Liver (tissue), 9 donors: ENCODE measurements around the gene EHD1. TPM values are rescaled to one million over a fixed set of nuclear protein-coding genes. Genes with fewer than 3 reads are reported as not detected.

Source experiments
- DNase-seq: peaks from one replicate; pipeline ENCODE4 v3.0.0-alpha.2; 2017; ENCODE audit warnings: low spot score
- H3K27ac ChIP-seq, 2 donors: one replicate each; pipeline ENCODE4 v1.7.0; 2013; ENCODE audit warnings: inconsistent platforms in 2 of 2, low read length in 2 of 2, control low read depth in 1 of 2, low read depth in 1 of 2, mild to moderate bottlenecking in 1 of 2
- H3K27me3 ChIP-seq, 4 donors: one replicate each; pipeline versions ENCODE4 v1.6.1 to v1.7.0; 2013; ENCODE audit warnings: low read length in 3 of 4, inconsistent platforms in 1 of 4, mild to moderate bottlenecking in 1 of 4, moderate library complexity in 1 of 4; ENCODE audit not compliant: control insufficient read depth in 4 of 4, insufficient read depth in 4 of 4
- H3K36me3 ChIP-seq, 4 donors: one replicate each; pipeline versions ENCODE4 v1.6.1 to v1.7.0; 2013; ENCODE audit warnings: low read length in 3 of 4, mild to moderate bottlenecking in 3 of 4, low read depth in 1 of 4, moderate library complexity in 1 of 4; ENCODE audit not compliant: control insufficient read depth in 4 of 4, insufficient read depth in 3 of 4
- H3K4me1 ChIP-seq, 4 donors: one replicate each; pipeline versions ENCODE4 v1.6.1 to v1.7.0; 2013; ENCODE audit warnings: low read length in 3 of 4, mild to moderate bottlenecking in 3 of 4, moderate library complexity in 1 of 4; ENCODE audit not compliant: control insufficient read depth in 4 of 4, insufficient read depth in 4 of 4
- H3K4me3 ChIP-seq, 3 donors: one replicate each; pipeline versions ENCODE4 v1.6.1 to v1.7.0; 2013; ENCODE audit warnings: low read length in 3 of 3, control low read depth in 1 of 3, low read depth in 1 of 3, mild to moderate bottlenecking in 1 of 3
- H3K9ac ChIP-seq, 2 donors: one replicate each; pipeline ENCODE4 v1.7.0; 2013; ENCODE audit warnings: low read length in 2 of 2, mild to moderate bottlenecking in 2 of 2, moderate library complexity in 2 of 2, control low read depth in 1 of 2, low read depth in 1 of 2
- H3K9me3 ChIP-seq, 4 donors: one replicate each; pipeline versions ENCODE4 v1.6.1 to v1.7.0; 2013; ENCODE audit warnings: low read length in 3 of 4; ENCODE audit not compliant: control insufficient read depth in 4 of 4
- EGR1 ChIP-seq, 2 donors: IDR thresholded peaks; 2 replicates each; pipeline ENCODE4 v1.6.1; 2016 to 2018; ENCODE audit warnings: antibody characterized with exemption in 2 of 2, low read depth in 2 of 2
- FOXA1 ChIP-seq: IDR thresholded peaks from 2 replicates; pipeline ENCODE4 v1.6.1; 2016; ENCODE audit warnings: antibody characterized with exemption
- GABPA ChIP-seq, 2 donors: IDR thresholded peaks in 1 of 2; conservative IDR thresholded peaks in 1 of 2; 2 replicates each; pipeline ENCODE4 v1.6.1; 2016; ENCODE audit warnings: antibody characterized with exemption in 2 of 2, mild to moderate bottlenecking in 1 of 2, moderate library complexity in 1 of 2
- HNF4A ChIP-seq, 2 donors: conservative IDR thresholded peaks; 2 replicates each; pipeline ENCODE4 v1.6.1; 2016; ENCODE audit warnings: antibody characterized with exemption in 2 of 2, mild to moderate bottlenecking in 2 of 2
- HNF4G ChIP-seq: IDR thresholded peaks from 2 replicates; pipeline ENCODE4 v1.6.1; 2016; ENCODE audit warnings: antibody characterized with exemption
- NR2F2 ChIP-seq: IDR thresholded peaks from 2 replicates; pipeline ENCODE4 v1.6.1; 2016; ENCODE audit warnings: antibody characterized with exemption
- RAD21 ChIP-seq, 2 donors: IDR thresholded peaks; 2 replicates each; pipeline ENCODE4 v1.6.1; 2016; ENCODE audit warnings: antibody characterized with exemption in 2 of 2, mild to moderate bottlenecking in 2 of 2
- RXRA ChIP-seq, 2 donors: IDR thresholded peaks; 2 replicates each; pipeline ENCODE4 v1.6.1; 2017 to 2018; ENCODE audit warnings: antibody characterized with exemption in 2 of 2, mild to moderate bottlenecking in 1 of 2
- SP1 ChIP-seq: IDR thresholded peaks from 2 replicates; pipeline ENCODE4 v1.6.1; 2018; ENCODE audit warnings: antibody characterized with exemption, mild to moderate bottlenecking
- TAF1 ChIP-seq: conservative IDR thresholded peaks from 2 replicates; pipeline ENCODE4 v1.6.1; 2016; ENCODE audit warnings: antibody characterized with exemption, mild to moderate bottlenecking
- WGBS: extraction: QIAGEN DNeasy Blood & Tissue Kit; methylation state at CpG from one replicate; pipeline ENCODE4 v1.1.7; 2013; 5-methylcytosine and 5-hydroxymethylcytosine counted together
- polyA plus RNA-seq, 2 donors: library from polyadenylated mRNA; stranded (reverse) in 1 of 2; unstranded in 1 of 2; fragments of 200-250 nt in 1 of 2; fragments of >200 nt in 1 of 2; fragmentation: Nextera tagmentation in 1 of 2; extraction: Ambion mirVana in 1 of 2; gene quantifications; one replicate each; pipeline versions ENCODE4 v1.2.1 to v1.2.3, GENCODE V29; 2013 to 2015
- total RNA-seq, 2 donors: library from RNA; depleted of rRNA; stranded (reverse); fragments of >200 nt; gene quantifications; one replicate each; pipeline ENCODE4 v1.2.3, GENCODE V29; 2014
- TF ChIP-seq, protein P1 (sequence below): IDR thresholded peaks from 2 replicates; pipeline ENCODE4 v1.6.1; 2016; ENCODE audit warnings: antibody characterized with exemption
- TF ChIP-seq, protein P2 (sequence below): IDR thresholded peaks from 2 replicates; pipeline ENCODE4 v1.6.1; 2016; ENCODE audit warnings: antibody characterized with exemption, mild to moderate bottlenecking
- TF ChIP-seq, protein P3 (sequence below): IDR thresholded peaks from 2 replicates; pipeline ENCODE4 v1.6.1; 2016; ENCODE audit warnings: antibody characterized with exemption
- TF ChIP-seq, protein P4 (sequence below): IDR thresholded peaks from 2 replicates; pipeline ENCODE4 v1.6.1; 2016; ENCODE audit warnings: antibody characterized with exemption
- donor health status: healthy.
- donor health status: healthy.
- donor health status: healthy.
- donor health status: healthy.
- donor health status: healthy.

The EHD1 gene
- total and polyA plus RNA-seq, 4 donors, result 8.3 to 36.4 (median 19.2) TPM

DNA sequence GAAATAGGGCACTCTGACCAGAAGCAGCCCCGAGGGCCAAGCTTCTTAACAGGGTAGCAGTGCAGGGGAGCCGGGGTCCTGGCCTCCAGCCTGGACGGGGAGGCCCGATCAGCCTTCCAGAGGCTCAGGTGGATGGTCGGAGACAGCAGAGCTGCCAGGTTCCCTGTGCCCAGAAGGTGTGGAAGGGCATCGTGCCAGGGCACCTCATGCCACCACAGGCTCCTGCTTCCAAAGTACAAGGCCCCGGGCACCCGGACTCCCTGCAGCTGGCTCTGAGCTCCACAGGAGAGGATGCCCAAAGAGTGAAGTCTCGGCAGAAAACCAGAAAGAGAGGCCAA, 14.3 kb downstream of the EHD1 start:
- Histone ChIP-seq H3K9ac (no peak overlapping the region), H3K27me3 (no peaks in the 10 kb centered on the region), H3K27ac (peak overlapping the region; percentile 17 to 65), H3K9me3 (no peaks in the 10 kb centered on the region), H3K36me3 (peaks cover 0 to 4% (median 3%) of the 10 kb centered on the region in 4 donors), H3K4me3 (no peak overlapping the region), H3K4me1 (peaks cover 12 to 41% (median 34%) of the 10 kb centered on the region in 4 donors)
- 35% methylated on average over 9 of the region's 9 CpGs for WGBS
- no peak for DNase-seq
- TF ChIP-seq EGR1 (IDR thresholded peaks at IDR 0.05; ENCODE audit: low read depth in 2 of 2), result peak in 1 of 2 donors; percentile 4
- peak; percentile 25 for TF ChIP-seq SP1
- no peak for TF ChIP-seq RAD21 (IDR thresholded peaks at IDR 0.05)
- TF ChIP-seq, protein P1, sequence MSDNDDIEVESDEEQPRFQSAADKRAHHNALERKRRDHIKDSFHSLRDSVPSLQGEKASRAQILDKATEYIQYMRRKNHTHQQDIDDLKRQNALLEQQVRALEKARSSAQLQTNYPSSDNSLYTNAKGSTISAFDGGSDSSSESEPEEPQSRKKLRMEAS, result peak; percentile 79
- peak; percentile 16 to 75 for TF ChIP-seq RXRA (IDR thresholded peaks at IDR 0.05)
- no peak for TF ChIP-seq TAF1
- peak; percentile 82 to 88 for TF ChIP-seq HNF4A (conservative IDR thresholded peaks at IDR 0.05)

DNA sequence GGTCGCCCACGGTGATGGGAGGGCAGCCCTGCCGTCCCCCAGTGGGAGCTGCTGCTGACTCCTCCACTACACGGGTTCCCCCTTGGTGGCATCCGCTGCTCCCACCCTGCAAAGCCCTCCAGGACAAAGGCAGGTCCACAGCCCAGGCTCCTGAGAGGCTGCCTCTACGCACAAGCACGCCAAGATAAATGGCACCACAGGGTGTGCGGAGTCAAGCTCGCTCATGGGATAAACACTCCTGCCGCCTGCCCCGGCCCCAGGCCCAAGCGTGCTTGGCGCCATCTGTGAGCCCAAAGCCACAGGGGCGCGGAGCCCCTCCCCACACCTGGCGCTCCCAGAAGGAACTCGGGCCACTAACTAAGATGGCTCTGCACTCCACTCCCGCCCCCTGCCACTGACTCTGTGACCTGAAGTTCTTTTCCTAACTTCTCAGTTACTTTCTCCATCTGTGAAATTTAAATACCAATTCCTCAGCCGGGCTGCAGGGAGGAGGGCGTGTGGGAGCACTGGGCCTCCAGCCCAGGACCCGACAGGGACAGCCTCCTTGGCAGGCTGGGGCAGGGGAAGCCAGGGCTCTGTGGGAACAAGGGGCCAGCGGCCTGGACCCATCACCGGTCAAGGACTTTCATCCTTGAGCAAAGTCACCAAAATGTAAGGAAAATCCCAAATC, 14.9 kb downstream of the EHD1 start:
- Histone ChIP-seq H3K27ac (peak overlapping the region; percentile 17 to 65), H3K4me3 (no peak overlapping the region), H3K4me1 (peaks cover 12 to 37% (median 33%) of the 10 kb centered on the region in 4 donors), H3K36me3 (peaks cover 0 to 4% (median 3%) of the 10 kb centered on the region in 4 donors), H3K9me3 (no peaks in the 10 kb centered on the region), H3K27me3 (no peaks in the 10 kb centered on the region), H3K9ac (no peak overlapping the region)
- TF ChIP-seq NR2F2 (peak; percentile 14), RXRA (IDR thresholded peaks at IDR 0.05) (no peak)
- 76% methylated on average over 23 of the region's 23 CpGs for WGBS
- no peak for DNase-seq

DNA sequence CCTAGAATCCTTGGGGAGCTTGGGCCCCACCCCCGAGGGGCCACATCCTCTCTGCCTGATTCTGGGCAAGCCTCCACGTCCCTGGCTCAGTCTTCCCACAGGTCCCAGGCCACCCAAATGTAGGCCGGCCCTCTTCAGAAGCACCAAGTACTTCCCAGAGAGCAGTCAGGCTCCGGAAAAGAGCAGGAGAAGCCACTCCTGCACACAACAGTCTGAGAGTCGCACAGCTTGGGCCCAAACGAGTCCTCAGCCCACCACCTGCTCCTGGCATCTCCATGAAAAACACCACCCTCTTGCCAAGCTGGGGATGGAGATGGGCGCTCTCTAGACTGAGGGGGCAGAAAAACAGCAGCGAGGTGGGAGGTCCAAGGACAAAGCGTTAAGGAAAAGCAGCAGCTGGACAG, 15.4 kb downstream of the EHD1 start:
- Histone ChIP-seq H3K4me1 (peaks cover 12 to 37% (median 33%) of the 10 kb centered on the region in 4 donors), H3K27ac (peak overlapping the region in 1 of 2 donors; percentile 65), H3K4me3 (no peak overlapping the region), H3K36me3 (peaks cover 0 to 4% (median 3%) of the 10 kb centered on the region in 4 donors), H3K27me3 (no peaks in the 10 kb centered on the region), H3K9ac (no peak overlapping the region), H3K9me3 (no peaks in the 10 kb centered on the region)
- 76% methylated on average over 9 of the region's 9 CpGs for WGBS
- TF ChIP-seq TAF1 (no peak), GABPA (IDR thresholded peaks at IDR 0.05 in 1 of 2, conservative IDR thresholded peaks at IDR 0.05 in 1 of 2) (no peak), EGR1 (IDR thresholded peaks at IDR 0.05; ENCODE audit: low read depth in 2 of 2) (no peak), SP1 (no peak), FOXA1 (no peak), HNF4G (no peak), NR2F2 (no peak), HNF4A (conservative IDR thresholded peaks at IDR 0.05) (no peak)
- TF ChIP-seq, protein P2, sequence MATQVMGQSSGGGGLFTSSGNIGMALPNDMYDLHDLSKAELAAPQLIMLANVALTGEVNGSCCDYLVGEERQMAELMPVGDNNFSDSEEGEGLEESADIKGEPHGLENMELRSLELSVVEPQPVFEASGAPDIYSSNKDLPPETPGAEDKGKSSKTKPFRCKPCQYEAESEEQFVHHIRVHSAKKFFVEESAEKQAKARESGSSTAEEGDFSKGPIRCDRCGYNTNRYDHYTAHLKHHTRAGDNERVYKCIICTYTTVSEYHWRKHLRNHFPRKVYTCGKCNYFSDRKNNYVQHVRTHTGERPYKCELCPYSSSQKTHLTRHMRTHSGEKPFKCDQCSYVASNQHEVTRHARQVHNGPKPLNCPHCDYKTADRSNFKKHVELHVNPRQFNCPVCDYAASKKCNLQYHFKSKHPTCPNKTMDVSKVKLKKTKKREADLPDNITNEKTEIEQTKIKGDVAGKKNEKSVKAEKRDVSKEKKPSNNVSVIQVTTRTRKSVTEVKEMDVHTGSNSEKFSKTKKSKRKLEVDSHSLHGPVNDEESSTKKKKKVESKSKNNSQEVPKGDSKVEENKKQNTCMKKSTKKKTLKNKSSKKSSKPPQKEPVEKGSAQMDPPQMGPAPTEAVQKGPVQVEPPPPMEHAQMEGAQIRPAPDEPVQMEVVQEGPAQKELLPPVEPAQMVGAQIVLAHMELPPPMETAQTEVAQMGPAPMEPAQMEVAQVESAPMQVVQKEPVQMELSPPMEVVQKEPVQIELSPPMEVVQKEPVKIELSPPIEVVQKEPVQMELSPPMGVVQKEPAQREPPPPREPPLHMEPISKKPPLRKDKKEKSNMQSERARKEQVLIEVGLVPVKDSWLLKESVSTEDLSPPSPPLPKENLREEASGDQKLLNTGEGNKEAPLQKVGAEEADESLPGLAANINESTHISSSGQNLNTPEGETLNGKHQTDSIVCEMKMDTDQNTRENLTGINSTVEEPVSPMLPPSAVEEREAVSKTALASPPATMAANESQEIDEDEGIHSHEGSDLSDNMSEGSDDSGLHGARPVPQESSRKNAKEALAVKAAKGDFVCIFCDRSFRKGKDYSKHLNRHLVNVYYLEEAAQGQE, result no peak
- TF ChIP-seq, protein P1, result no peak
- TF ChIP-seq, protein P3, sequence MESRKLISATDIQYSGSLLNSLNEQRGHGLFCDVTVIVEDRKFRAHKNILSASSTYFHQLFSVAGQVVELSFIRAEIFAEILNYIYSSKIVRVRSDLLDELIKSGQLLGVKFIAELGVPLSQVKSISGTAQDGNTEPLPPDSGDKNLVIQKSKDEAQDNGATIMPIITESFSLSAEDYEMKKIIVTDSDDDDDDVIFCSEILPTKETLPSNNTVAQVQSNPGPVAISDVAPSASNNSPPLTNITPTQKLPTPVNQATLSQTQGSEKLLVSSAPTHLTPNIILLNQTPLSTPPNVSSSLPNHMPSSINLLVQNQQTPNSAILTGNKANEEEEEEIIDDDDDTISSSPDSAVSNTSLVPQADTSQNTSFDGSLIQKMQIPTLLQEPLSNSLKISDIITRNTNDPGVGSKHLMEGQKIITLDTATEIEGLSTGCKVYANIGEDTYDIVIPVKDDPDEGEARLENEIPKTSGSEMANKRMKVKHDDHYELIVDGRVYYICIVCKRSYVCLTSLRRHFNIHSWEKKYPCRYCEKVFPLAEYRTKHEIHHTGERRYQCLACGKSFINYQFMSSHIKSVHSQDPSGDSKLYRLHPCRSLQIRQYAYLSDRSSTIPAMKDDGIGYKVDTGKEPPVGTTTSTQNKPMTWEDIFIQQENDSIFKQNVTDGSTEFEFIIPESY, result no peak
- TF ChIP-seq, protein P4, sequence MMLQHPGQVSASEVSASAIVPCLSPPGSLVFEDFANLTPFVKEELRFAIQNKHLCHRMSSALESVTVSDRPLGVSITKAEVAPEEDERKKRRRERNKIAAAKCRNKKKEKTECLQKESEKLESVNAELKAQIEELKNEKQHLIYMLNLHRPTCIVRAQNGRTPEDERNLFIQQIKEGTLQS, result no peak
- DNase-seq, result no peak
